RKO (cell line): ENCODE data around the gene AGAP2.
"Not testable (repeated sequence)": the region's sequence is repeated elsewhere in the genome, so short reads cannot be mapped to it uniquely, and the experiment has no call there.

Source experiments
- DNase-seq: peaks from one replicate; pipeline ENCODE4 v3.0.0-alpha.2; 2016; ENCODE audit warnings: low spot score

AGAP2 gene

GRCh38 chr12:57694459-57695019 is 44.0 kb downstream of the AGAP2 start:
- peak; percentile 12 for DNase-seq

GRCh38 chr12:57693659-57694458 is 44.7 kb downstream of the AGAP2 start, which contains the start of gene OS9:
OS9 (plus strand) TSS chr12:57694132; CDS start chr12:57694162, 30 bp downstream.
- peak; percentile 100 for DNase-seq

- no peak for DNase-seq
Observed at GRCh38 chr12:57693317-57693658, 45.3 kb downstream of the AGAP2 start.

- DNase-seq = no peak
Observed at GRCh38 chr12:57692500-57692899, 46.0 kb downstream of the AGAP2 start.

GRCh38 chr12:57688931-57689330 is 49.6 kb downstream of the AGAP2 start:
- no peak for DNase-seq

- DNase-seq = no peak
Observed at GRCh38 chr12:57687862-57688261, 50.7 kb downstream of the AGAP2 start.

GRCh38 chr12:57679697-57680096 is 58.8 kb downstream of the AGAP2 start:
- no peak for DNase-seq

GRCh38 chr12:57677947-57678346 is 60.6 kb downstream of the AGAP2 start:
- not testable (repeated sequence) for DNase-seq

GRCh38 chr12:57674691-57675090 is 63.9 kb downstream of the AGAP2 start:
- no peak for DNase-seq
